ENCODE data around the gene CD69.

The CD69 gene

DNA sequence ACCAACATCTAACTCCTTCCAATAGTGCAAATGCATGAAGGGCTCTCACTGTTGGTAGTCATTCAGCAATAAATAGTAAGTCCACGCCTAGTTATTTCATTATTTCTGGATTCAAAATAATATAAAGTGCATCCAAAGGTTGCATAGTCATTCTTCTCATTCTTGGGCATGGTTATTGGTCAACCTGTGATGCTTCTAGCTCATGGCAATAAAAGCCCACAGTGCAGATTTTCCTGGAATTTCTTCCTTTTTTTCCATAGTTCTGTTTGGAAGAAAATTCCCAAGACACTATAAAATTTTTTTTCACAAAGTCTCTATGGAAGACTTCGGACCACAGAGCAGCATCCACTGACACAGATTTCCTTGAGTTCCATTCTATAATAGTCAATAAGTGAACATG is 7.6 kb downstream of the CD69 start:
- Histone ChIP-seq H3K4me2 (ENCODE audit: low read depth, low read length) (no peak overlapping the region), H3F3A (ENCODE audit: insufficient read depth, low read length) (no peaks in the 10 kb centered on the region), H3K4me1 (ENCODE audit: low read length) (no peaks in the 10 kb centered on the region), H3K9me2 (replicated peaks; ENCODE audit: insufficient read depth, low read length) (no peaks in the 10 kb centered on the region), H3K27ac (ENCODE audit: low read length) (no peak overlapping the region), H3K36me3 (replicated peaks; ENCODE audit: insufficient read depth, low read length) (no peaks in the 10 kb centered on the region), H3K9me3 (replicated peaks; ENCODE audit: insufficient read depth, low read length) (no peaks in the 10 kb centered on the region), H2AFZ (ENCODE audit: low read length) (no peak overlapping the region), H3K9ac (ENCODE audit: low read length) (no peak overlapping the region), H3K27me3 (replicated peaks; ENCODE audit: insufficient read depth, low read length) (no peaks in the 10 kb centered on the region), H3K79me2 (ENCODE audit: low read length) (no peaks in the 10 kb centered on the region), H4K20me1 (ENCODE audit: insufficient read depth, low read length) (no peaks in the 10 kb centered on the region), H3K4me3 (ENCODE audit: low read length) (no peak overlapping the region)
- TF ChIP-seq EZH2phosphoT487 (IDR thresholded peaks at IDR 0.05; ENCODE audit: low read length) (no peak), EZH2 (optimal IDR thresholded peaks at IDR 0.05; ENCODE audit: low read depth, low read length) (no peak)
- TF ChIP-seq, protein P1, sequence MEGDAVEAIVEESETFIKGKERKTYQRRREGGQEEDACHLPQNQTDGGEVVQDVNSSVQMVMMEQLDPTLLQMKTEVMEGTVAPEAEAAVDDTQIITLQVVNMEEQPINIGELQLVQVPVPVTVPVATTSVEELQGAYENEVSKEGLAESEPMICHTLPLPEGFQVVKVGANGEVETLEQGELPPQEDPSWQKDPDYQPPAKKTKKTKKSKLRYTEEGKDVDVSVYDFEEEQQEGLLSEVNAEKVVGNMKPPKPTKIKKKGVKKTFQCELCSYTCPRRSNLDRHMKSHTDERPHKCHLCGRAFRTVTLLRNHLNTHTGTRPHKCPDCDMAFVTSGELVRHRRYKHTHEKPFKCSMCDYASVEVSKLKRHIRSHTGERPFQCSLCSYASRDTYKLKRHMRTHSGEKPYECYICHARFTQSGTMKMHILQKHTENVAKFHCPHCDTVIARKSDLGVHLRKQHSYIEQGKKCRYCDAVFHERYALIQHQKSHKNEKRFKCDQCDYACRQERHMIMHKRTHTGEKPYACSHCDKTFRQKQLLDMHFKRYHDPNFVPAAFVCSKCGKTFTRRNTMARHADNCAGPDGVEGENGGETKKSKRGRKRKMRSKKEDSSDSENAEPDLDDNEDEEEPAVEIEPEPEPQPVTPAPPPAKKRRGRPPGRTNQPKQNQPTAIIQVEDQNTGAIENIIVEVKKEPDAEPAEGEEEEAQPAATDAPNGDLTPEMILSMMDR (IDR thresholded peaks at IDR 0.05; ENCODE audit: low read length): no peak
- DNase-seq: no peak

DNA sequence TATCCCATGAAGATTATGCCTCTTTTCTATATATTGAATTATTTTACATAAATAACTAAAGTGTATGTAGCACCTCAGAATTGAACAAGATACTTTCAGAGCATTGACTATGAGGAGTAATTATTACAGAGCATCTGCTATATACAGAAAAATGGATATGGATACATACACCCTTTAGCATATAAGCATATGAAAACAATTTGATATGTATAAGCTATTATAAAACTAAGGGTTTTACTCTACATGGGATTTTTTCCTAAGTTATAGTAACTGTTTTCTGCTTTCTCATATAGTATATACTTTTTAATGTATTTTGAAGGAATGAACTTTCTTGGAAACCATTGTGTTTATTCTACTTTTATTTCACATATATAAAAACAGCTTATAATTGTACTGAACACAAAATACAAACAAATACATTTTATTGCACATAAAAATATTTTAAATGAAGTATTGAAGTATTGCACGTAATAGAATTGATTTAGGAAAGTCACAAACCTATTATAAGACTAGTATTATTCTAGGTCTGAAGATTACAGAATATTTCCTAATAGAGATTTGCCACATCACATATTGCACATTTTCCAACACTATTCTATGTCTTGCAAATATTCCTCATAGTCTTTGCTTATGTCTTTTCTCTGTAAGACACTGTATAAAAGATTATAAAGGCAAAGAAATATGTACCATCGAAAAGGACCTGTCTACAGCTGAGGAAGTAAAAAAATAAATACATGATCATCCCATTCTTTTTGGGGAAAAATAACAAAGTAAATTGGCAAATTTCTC is 8.4 kb downstream of the CD69 start:
- no peak overlapping the region for H3K27ac ChIP-seq (ENCODE audit: low read length)
- H4K20me1 ChIP-seq (ENCODE audit: insufficient read depth, low read length): no peaks in the 10 kb centered on the region
- no peak overlapping the region for H3K4me3 ChIP-seq (ENCODE audit: low read length)
- H3K9me3 ChIP-seq (replicated peaks; ENCODE audit: insufficient read depth, low read length): no peaks in the 10 kb centered on the region
- H3K27me3 ChIP-seq (replicated peaks; ENCODE audit: insufficient read depth, low read length): no peaks in the 10 kb centered on the region
- no peaks in the 10 kb centered on the region for H3K4me1 ChIP-seq (ENCODE audit: low read length)
- H3F3A ChIP-seq (ENCODE audit: insufficient read depth, low read length): no peaks in the 10 kb centered on the region
- TF ChIP-seq EZH2 (optimal IDR thresholded peaks at IDR 0.05; ENCODE audit: low read depth, low read length) (no peak), EZH2phosphoT487 (IDR thresholded peaks at IDR 0.05; ENCODE audit: low read length) (no peak)
- TF ChIP-seq, protein P1 (IDR thresholded peaks at IDR 0.05; ENCODE audit: low read length): no peak
- no peak for DNase-seq
- no peaks in the 10 kb centered on the region for H3K79me2 ChIP-seq (ENCODE audit: low read length)
- H3K4me2 ChIP-seq (ENCODE audit: low read depth, low read length): no peak overlapping the region
- no peak overlapping the region for H2AFZ ChIP-seq (ENCODE audit: low read length)
- no peaks in the 10 kb centered on the region for H3K9me2 ChIP-seq (replicated peaks; ENCODE audit: insufficient read depth, low read length)
- no peaks in the 10 kb centered on the region for H3K36me3 ChIP-seq (replicated peaks; ENCODE audit: insufficient read depth, low read length)
- no peak overlapping the region for H3K9ac ChIP-seq (ENCODE audit: low read length)

DNA sequence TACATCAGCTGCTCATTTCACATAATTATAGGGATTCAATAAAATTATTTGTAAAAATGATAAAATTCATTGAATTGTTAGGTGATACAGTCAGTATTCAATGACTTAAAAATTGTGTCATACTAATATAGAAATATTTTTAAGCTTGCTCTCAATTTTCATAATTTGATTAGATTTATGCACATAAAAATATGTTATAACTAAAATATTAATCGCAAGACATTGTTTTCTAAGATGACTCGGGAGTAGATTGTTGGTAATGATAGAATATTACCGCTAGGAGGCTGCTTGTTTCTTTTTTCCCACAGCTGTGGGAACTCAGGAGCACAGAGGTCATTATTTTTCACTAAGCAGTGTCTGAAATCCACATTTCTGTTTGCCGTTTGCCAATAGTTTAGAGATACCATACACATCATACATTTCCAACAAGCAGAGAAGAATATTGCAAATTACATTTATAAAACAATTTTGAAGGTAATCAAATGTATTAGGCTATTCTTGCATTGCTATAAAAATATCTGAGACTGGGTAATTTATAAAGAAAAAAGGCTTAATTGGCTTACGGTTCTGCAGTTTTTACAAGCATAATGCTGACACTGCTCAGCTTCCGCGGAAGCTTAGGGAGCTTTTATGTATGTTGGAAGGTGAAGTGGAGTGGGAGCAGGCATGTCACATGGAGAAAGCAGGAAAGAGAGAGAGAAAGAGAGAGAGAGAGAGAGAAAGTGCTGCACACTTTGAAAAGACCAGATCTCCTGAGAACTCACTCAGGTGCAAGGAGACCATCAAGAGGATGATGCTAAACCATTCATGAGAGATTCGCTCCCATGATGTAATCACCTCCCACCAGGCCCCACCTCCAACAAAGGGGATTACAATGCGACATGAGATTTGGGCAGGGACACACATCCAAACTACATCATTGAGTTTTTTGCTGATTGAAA is 9.2 kb downstream of the CD69 start:
- peak; percentile 60 for DNase-seq
- Histone ChIP-seq H3K4me1 (ENCODE audit: low read length) (no peaks in the 10 kb centered on the region), H3K9me3 (replicated peaks; ENCODE audit: insufficient read depth, low read length) (no peaks in the 10 kb centered on the region), H3K79me2 (ENCODE audit: low read length) (no peaks in the 10 kb centered on the region), H3K4me2 (ENCODE audit: low read depth, low read length) (peak overlapping the region; percentile 69), H3K9ac (ENCODE audit: low read length) (no peak overlapping the region), H3K27ac (ENCODE audit: low read length) (no peak overlapping the region), H3K27me3 (replicated peaks; ENCODE audit: insufficient read depth, low read length) (no peaks in the 10 kb centered on the region), H3K9me2 (replicated peaks; ENCODE audit: insufficient read depth, low read length) (no peaks in the 10 kb centered on the region), H3K36me3 (replicated peaks; ENCODE audit: insufficient read depth, low read length) (no peaks in the 10 kb centered on the region), H4K20me1 (ENCODE audit: insufficient read depth, low read length) (no peaks in the 10 kb centered on the region), H3F3A (ENCODE audit: insufficient read depth, low read length) (no peaks in the 10 kb centered on the region), H3K4me3 (ENCODE audit: low read length) (peak overlapping the region; percentile 37), H2AFZ (ENCODE audit: low read length) (no peak overlapping the region)
- TF ChIP-seq, protein P1 (IDR thresholded peaks at IDR 0.05; ENCODE audit: low read length): peak; percentile 62
- no peak for TF ChIP-seq EZH2 (optimal IDR thresholded peaks at IDR 0.05; ENCODE audit: low read depth, low read length)

Data from MM.1S (cell line).